SK-N-SH treated with all-trans-retinoic acid at 6 μM for 48 hours (cell line): ENCODE results near the gene TH.

Experiments
- ATAC-seq: fragments of 200-7000 bp; cut with Tn5 transposase; 3 replicates; pipeline ENCODE4 v1.9.1; 2020; ENCODE audit warnings: mild to moderate bottlenecking, moderate library complexity
- ARNTL ChIP-seq: fragments of 450-650 bp; formaldehyde crosslinking; IDR thresholded peaks from 2 replicates; pipeline ENCODE4 v1.5.0; 2020; ENCODE audit warnings: low read depth, mild to moderate bottlenecking, moderate library complexity, borderline replicate concordance
- BACH2 ChIP-seq: fragments of 250-450 bp; sonication (Bioruptor Pico); IDR thresholded peaks from 2 replicates; pipeline ENCODE4 v1.9.0; 2021; ENCODE audit warnings: mild to moderate bottlenecking, borderline replicate concordance
- CSDC2 ChIP-seq: fragments of 250-450 bp; sonication (Bioruptor Pico); IDR thresholded peaks from 2 replicates; pipeline ENCODE4 v1.5.0; 2020; ENCODE audit warnings: mild to moderate bottlenecking, moderate library complexity
- ESRRG ChIP-seq: fragments of 250-450 bp; sonication (Bioruptor Pico); IDR thresholded peaks from 2 replicates; pipeline ENCODE4 v1.6.1; 2021; ENCODE audit warnings: mild to moderate bottlenecking
- GLIS3 ChIP-seq: fragments of 250-450 bp; sonication (Bioruptor Pico); IDR thresholded peaks from 2 replicates; pipeline ENCODE4 v1.5.0; 2020; ENCODE audit warnings: mild to moderate bottlenecking, moderate library complexity
- ISL1 ChIP-seq: fragments of 250-450 bp; sonication (Bioruptor Pico); IDR thresholded peaks from 2 replicates; pipeline ENCODE4 v2.1.2; 2022; ENCODE audit warnings: mild to moderate bottlenecking, moderate library complexity
- OSR1 ChIP-seq: fragments of 250-450 bp; sonication (Bioruptor Pico); IDR thresholded peaks from 2 replicates; pipeline ENCODE4 v1.8.0; 2022; ENCODE audit warnings: moderate library complexity, mild to moderate bottlenecking, inconsistent platforms
- PPARA ChIP-seq: fragments of 250-450 bp; sonication (Bioruptor Pico); IDR thresholded peaks from 2 replicates; pipeline ENCODE4 v1.5.0; 2020; ENCODE audit warnings: mild to moderate bottlenecking, borderline replicate concordance
- RARB ChIP-seq: fragments of 250-450 bp; sonication (Bioruptor Pico); IDR thresholded peaks from 2 replicates; pipeline ENCODE4 v1.8.0; 2021; ENCODE audit warnings: mild to moderate bottlenecking, moderate library complexity
- SNAI2 ChIP-seq: fragments of 250-450 bp; sonication (Bioruptor Pico); IDR thresholded peaks from 2 replicates; pipeline ENCODE4 v1.5.0; 2020; ENCODE audit warnings: mild to moderate bottlenecking, moderate library complexity
- TCF4 ChIP-seq: fragments of 250-450 bp; sonication (Bioruptor Pico); IDR thresholded peaks from 2 replicates; pipeline ENCODE4 v1.8.0; 2021; ENCODE audit warnings: mild to moderate bottlenecking, moderate library complexity, borderline replicate concordance
- TOX ChIP-seq: fragments of 250-450 bp; sonication (Bioruptor Pico); IDR thresholded peaks from 2 replicates; pipeline ENCODE4 v1.8.0; 2021; ENCODE audit warnings: mild to moderate bottlenecking, moderate library complexity, borderline replicate concordance
- ZC3H10 ChIP-seq: fragments of 250-450 bp; sonication (Bioruptor Pico); IDR thresholded peaks from 2 replicates; pipeline ENCODE4 v1.5.1; 2021; ENCODE audit warnings: mild to moderate bottlenecking, moderate library complexity
- ZFP3 ChIP-seq: fragments of 250-450 bp; sonication (Bioruptor Pico); IDR thresholded peaks from 2 replicates; pipeline ENCODE4 v1.5.0; 2020; ENCODE audit warnings: mild to moderate bottlenecking, moderate library complexity
- ZNF565 ChIP-seq: fragments of 450-650 bp; formaldehyde crosslinking; conservative IDR thresholded peaks from 2 replicates; pipeline ENCODE4 v1.5.0; 2020; ENCODE audit warnings: low read depth, mild to moderate bottlenecking, moderate library complexity
- ZNF70 ChIP-seq: fragments of 450-650 bp; formaldehyde crosslinking; IDR thresholded peaks from 2 replicates; pipeline ENCODE4 v1.5.0; 2020; ENCODE audit warnings: mild to moderate bottlenecking, moderate library complexity
- ZNF8 ChIP-seq: fragments of 450-650 bp; formaldehyde crosslinking; IDR thresholded peaks from 2 replicates; pipeline ENCODE4 v1.5.0; 2020; ENCODE audit warnings: mild to moderate bottlenecking, moderate library complexity
- TF ChIP-seq, protein P1 (sequence below): fragments of 250-450 bp; sonication (Bioruptor Pico); IDR thresholded peaks from 2 replicates; pipeline ENCODE4 v1.5.0; 2020; ENCODE audit warnings: mild to moderate bottlenecking, moderate library complexity
- TF ChIP-seq, protein P2 (sequence below): fragments of 250-450 bp; sonication (Bioruptor Pico); IDR thresholded peaks from 2 replicates; pipeline ENCODE4 v1.8.0; 2021; ENCODE audit warnings: low read depth, mild to moderate bottlenecking, moderate library complexity, borderline replicate concordance
- TF ChIP-seq, protein P3 (sequence below): fragments of 250-450 bp; sonication (Bioruptor Pico); IDR thresholded peaks from 2 replicates; pipeline ENCODE4 v1.5.1; 2021; ENCODE audit warnings: mild to moderate bottlenecking, moderate library complexity

The TH gene

DNA sequence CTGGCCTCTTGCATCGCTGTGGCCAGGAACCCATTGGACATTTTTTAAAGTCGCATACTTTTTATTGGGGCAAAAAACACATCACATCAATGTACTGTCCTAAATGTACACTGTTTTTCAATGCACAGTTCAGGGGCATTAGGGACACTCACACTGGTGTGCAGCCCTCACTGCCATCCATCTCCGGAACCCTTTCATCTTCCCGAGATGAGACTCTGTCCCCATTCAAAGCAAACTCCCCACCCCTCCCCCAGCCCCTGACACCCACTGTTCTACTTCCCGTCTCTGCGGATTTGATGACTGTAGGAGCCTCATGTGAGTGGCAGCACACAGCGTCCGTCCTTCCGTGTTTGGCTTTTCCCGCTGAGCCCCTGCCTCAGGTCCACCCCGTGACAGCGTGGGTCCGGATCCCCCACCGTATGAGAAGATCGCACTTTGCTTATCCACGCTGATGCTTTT, 41.8 kb upstream of the TH start:
- no peak for TF ChIP-seq ISL1 (CRISPR knock-in tag)
- TF ChIP-seq PPARA (CRISPR knock-in tag): no peak
- TF ChIP-seq GLIS3 (CRISPR knock-in tag): no peak
- no peak for TF ChIP-seq ARNTL (CRISPR knock-in tag)
- no peak for TF ChIP-seq ESRRG
- no peak for TF ChIP-seq OSR1 (CRISPR knock-in tag)
- TF ChIP-seq ZNF70 (CRISPR knock-in tag): no peak
- TF ChIP-seq TOX (CRISPR knock-in tag): no peak
- no peak for TF ChIP-seq BACH2
- TF ChIP-seq, protein P1, sequence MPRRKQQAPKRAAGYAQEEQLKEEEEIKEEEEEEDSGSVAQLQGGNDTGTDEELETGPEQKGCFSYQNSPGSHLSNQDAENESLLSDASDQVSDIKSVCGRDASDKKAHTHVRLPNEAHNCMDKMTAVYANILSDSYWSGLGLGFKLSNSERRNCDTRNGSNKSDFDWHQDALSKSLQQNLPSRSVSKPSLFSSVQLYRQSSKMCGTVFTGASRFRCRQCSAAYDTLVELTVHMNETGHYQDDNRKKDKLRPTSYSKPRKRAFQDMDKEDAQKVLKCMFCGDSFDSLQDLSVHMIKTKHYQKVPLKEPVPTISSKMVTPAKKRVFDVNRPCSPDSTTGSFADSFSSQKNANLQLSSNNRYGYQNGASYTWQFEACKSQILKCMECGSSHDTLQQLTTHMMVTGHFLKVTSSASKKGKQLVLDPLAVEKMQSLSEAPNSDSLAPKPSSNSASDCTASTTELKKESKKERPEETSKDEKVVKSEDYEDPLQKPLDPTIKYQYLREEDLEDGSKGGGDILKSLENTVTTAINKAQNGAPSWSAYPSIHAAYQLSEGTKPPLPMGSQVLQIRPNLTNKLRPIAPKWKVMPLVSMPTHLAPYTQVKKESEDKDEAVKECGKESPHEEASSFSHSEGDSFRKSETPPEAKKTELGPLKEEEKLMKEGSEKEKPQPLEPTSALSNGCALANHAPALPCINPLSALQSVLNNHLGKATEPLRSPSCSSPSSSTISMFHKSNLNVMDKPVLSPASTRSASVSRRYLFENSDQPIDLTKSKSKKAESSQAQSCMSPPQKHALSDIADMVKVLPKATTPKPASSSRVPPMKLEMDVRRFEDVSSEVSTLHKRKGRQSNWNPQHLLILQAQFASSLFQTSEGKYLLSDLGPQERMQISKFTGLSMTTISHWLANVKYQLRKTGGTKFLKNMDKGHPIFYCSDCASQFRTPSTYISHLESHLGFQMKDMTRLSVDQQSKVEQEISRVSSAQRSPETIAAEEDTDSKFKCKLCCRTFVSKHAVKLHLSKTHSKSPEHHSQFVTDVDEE (CRISPR knock-in tag): no peak
- TF ChIP-seq, protein P2, sequence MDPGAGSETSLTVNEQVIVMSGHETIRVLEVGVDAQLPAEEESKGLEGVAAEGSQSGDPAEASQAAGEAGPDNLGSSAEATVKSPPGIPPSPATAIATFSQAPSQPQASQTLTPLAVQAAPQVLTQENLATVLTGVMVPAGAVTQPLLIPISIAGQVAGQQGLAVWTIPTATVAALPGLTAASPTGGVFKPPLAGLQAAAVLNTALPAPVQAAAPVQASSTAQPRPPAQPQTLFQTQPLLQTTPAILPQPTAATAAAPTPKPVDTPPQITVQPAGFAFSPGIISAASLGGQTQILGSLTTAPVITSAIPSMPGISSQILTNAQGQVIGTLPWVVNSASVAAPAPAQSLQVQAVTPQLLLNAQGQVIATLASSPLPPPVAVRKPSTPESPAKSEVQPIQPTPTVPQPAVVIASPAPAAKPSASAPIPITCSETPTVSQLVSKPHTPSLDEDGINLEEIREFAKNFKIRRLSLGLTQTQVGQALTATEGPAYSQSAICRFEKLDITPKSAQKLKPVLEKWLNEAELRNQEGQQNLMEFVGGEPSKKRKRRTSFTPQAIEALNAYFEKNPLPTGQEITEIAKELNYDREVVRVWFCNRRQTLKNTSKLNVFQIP: no peak
- no peak for TF ChIP-seq ZFP3 (CRISPR knock-in tag)
- TF ChIP-seq SNAI2 (CRISPR knock-in tag): no peak
- TF ChIP-seq ZC3H10 (CRISPR knock-in tag): no peak
- no peak for TF ChIP-seq CSDC2 (CRISPR knock-in tag)
- TF ChIP-seq ZNF565: no peak
- TF ChIP-seq RARB (CRISPR knock-in tag): no peak
- no peak for ATAC-seq

DNA sequence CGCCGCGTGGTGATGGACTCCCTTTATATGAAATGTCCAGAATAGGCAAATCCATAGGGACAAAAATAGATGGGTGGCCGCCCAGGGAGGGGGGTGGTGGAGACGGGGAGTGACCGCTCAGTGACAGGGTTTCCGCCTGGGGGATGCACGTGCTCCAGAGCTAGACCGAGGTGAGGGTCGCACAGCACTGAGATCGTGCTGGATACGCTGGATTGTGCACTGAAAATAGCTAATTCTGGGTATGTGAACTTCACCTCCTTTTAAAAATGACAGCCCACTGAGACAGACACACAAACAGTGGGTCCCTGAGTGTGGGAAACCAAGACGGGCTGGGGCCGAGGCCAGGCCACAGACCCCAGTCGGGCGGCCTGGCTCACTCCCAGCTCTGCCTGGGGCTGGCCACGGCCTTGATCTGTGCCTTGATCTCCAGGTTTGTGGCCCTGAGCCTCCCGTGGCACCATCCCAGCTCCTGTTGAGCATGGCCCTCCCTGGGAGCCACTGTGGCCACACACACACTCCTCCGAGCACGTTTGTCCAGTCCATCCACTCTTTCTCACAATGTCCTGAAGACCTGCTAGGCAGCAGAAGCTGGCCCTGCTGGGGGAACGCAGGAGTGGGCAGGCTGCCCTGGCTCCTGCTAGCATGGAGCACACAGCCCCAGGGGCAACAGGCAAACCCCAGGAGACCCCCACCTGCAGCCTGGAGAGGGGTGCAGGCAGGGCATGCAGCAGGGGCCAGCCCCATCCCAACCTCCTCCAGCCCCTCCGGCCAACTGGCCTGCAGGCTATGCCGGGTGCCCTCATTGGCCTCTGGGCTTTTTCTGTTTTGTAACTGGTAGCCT, 41.0 kb upstream of the TH start:
- TF ChIP-seq SNAI2 (CRISPR knock-in tag) (no peak), ZNF565 (no peak), ZNF8 (CRISPR knock-in tag) (no peak), ARNTL (CRISPR knock-in tag) (no peak), RARB (CRISPR knock-in tag) (no peak), CSDC2 (CRISPR knock-in tag) (no peak)
- no peak for ATAC-seq

DNA sequence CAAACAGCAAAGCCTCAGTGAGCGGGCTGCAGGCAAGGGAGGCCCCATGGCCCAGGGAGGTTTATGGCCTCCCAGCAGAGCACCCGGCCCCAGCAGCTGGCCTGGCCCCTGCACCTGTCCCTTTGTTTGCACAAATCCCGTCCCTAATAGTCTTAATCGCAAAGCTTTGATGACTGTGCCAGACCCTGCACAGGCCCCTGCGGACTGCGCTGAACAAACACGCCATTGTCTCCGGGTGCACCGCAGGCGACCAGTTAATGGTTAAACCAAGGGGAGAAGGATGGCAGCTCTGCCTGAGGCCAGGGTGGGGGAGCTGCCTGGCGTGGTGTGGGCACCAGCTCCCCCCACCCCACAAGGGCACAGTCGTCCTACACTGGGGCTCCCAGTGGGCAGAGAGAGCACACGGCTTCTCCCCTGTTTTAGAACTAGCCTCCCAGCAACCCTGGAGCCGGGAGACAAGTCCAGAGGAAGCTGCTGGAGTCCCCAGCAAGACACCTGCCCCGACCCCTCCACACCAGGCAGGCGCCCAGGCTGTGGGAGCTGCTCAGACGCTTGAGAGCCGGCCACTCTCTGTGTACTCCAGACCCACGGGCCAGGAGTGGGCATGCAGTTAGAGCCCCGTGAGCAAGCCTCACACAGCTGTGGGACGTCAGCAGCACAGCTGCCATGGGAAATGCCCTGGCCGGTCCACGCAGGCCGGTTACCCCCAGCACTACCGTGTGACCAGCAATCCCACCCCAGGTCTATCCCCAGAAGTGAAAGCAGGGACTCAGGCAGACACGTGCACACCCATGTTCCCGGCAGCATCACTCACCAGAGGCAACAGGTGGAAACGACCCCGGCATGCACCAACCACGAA, 39.7 kb upstream of the TH start:
- no peak for ATAC-seq
- TF ChIP-seq TOX (CRISPR knock-in tag) (no peak), ZNF565 (no peak), ISL1 (CRISPR knock-in tag) (no peak), GLIS3 (CRISPR knock-in tag) (no peak), ZC3H10 (CRISPR knock-in tag) (no peak), OSR1 (CRISPR knock-in tag) (no peak), ZNF70 (CRISPR knock-in tag) (no peak), BACH2 (no peak), ARNTL (CRISPR knock-in tag) (no peak), CSDC2 (CRISPR knock-in tag) (no peak), ZFP3 (CRISPR knock-in tag) (no peak), ESRRG (no peak), PPARA (CRISPR knock-in tag) (no peak), RARB (CRISPR knock-in tag) (no peak), TCF4 (CRISPR knock-in tag) (no peak)
- TF ChIP-seq, protein P2: no peak
- TF ChIP-seq, protein P1 (CRISPR knock-in tag): no peak
- TF ChIP-seq, protein P3, sequence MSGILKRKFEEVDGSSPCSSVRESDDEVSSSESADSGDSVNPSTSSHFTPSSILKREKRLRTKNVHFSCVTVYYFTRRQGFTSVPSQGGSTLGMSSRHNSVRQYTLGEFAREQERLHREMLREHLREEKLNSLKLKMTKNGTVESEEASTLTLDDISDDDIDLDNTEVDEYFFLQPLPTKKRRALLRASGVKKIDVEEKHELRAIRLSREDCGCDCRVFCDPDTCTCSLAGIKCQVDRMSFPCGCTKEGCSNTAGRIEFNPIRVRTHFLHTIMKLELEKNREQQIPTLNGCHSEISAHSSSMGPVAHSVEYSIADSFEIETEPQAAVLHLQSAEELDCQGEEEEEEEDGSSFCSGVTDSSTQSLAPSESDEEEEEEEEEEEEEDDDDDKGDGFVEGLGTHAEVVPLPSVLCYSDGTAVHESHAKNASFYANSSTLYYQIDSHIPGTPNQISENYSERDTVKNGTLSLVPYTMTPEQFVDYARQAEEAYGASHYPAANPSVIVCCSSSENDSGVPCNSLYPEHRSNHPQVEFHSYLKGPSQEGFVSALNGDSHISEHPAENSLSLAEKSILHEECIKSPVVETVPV: no peak
- TF ChIP-seq, all 23 proteins: peak for 0
